Posterior vena cava (tissue), 2 donors: ENCODE data around the gene CDC42SE2. TPM values are rescaled to one million over a fixed set of nuclear protein-coding genes. Genes with fewer than 3 reads are reported as not detected.
"Not testable (repeated sequence)": the region's sequence is repeated elsewhere in the genome, so short reads cannot be mapped to it uniquely, and the experiment has no call there.

Source experiments
- DNase-seq: peaks from one replicate; pipeline ENCODE4 v3.0.0-alpha.2; 2020; ENCODE audit warnings: low spot score
- intact Hi-C, 2 donors: fragments of 100-400 bp; cut with DNase I; formaldehyde crosslinking; loops; one replicate each; pipeline versions ENCODE4 v1.14.1 to v1.14.2; 2022 to 2023
- total RNA-seq, 2 donors: library from RNA; stranded (reverse); fragmentation: NEBNext Ultra II Directional; extraction: Animal tissue kit (Norgen Biotek cat#: 25700); gene quantifications; one replicate each; pipeline ENCODE4 v1.2.1, GENCODE V29; 2021
- donor health status: DM: yes; HTN: yes; CAD: no.
- donor health status: DM: yes; HTN: yes; CAD: no.

The CDC42SE2 gene
- total RNA-seq, 2 donors from 2014 or later = 17.0 to 18.5 TPM

DNA sequence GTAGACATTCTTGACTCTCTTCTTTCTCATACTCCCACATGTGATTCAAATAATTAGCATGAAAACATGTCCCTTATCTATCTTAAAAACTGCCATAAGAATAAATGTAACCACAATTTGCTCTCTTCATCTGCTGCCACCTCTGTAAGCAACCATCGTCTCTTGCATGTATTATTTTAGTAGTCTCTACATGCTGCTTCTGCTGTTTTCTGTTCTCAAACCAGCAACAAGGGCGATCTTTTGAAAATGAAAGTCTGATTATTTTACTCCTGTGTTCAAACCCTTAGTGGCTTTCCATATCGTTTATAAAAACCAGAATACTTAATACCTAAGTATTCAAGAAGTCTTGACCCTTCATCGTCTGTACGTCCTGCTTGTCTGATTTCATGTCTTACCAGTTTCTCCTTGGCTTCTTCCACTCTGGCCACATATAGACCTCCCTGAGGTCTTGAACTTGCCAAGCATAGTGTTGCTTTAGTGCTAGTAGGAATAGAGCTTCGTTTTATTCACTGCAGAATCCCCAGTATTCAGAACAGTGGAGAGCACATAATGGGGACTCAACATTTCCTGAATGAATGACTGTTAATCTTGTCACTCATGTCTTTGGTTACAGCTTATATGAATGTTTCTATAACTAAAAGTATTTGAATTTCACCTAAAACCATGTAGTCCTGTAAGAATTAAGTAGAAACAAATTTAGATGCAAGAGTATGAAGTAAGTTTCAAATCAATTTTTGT, 10.6 kb downstream of the CDC42SE2 start:
- intact Hi-C loops = no loop called here
- DNase-seq = no peak

GRCh38 chr5:131276072-131276471, 12.2 kb downstream of the CDC42SE2 start:
- intact Hi-C loops = no loop called here
- no peak for DNase-seq

DNA sequence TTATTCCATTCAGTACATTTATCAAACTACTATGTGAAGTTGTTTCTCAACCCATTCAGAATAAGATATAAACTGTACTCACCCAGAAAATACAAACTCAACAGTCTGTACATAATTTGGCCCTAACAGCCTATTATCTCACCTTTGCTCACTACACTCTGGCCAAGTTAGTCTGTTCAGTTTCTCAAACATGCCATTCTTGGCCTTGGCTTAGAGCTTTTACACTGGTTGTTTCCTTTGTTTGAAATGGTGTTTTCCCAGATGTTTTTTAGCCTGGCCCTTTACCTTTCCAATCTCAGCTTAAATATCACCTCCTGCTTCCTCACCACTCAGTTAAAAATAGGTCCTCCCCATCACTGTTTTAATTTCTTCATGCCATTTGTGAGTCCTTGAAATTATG, 13.6 kb downstream of the CDC42SE2 start:
- DNase-seq = no peak
- intact Hi-C loops = no loop called here

- intact Hi-C loops = no loop called here
- DNase-seq = no peak
Observed at GRCh38 chr5:131277875-131278740, 14.3 kb downstream of the CDC42SE2 start.

GRCh38 chr5:131278741-131279124, 14.9 kb downstream of the CDC42SE2 start:
- intact Hi-C loops, DNase-seq: not testable (repeated sequence)

- DNase-seq = no peak
- intact Hi-C loops = no loop called here
Observed at GRCh38 chr5:131279204-131279603, 15.4 kb downstream of the CDC42SE2 start.

DNA sequence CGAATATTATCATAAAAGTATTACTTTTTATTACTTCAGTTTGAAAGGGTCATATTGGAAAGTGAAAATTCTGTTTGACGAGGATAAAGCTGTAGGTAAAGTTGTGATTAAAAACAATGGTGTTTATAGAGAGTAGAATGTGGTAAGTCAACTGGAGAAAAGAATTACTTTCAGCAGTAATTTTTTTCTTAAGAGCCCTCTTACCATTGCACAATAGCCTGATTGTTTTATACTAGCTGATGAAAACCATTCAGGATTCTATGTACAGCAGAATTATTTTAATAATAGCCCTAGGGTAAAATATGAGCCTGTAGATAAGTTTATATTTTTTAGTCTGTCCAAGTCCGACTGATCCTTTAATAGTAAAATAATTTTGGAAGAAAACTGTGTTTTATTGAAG, 16.6 kb downstream of the CDC42SE2 start:
- no peak for DNase-seq
- intact Hi-C loops = no loop called here

GRCh38 chr5:131281133-131281867, 17.4 kb downstream of the CDC42SE2 start:
- intact Hi-C loops = no loop called here
- no peak for DNase-seq

DNA sequence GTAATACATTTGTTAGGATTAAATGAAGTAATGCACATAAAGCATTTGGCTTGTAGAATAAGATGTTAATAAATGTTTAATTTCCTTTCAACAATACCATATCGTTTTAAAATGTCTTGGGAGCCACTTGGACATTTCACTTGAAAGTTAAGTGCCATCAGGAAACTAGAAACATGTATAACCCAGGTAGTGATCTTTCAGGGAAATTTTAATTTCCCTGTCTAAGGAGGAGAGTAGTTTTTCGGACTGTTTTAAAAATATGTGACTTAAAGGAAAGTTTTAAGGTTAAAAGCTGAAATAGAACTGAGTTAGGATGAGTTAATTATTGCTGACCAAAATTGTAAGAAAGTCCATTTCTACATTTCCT, 18.0 kb downstream of the CDC42SE2 start:
- DNase-seq = no peak
- intact Hi-C loops = no loop called here

DNA sequence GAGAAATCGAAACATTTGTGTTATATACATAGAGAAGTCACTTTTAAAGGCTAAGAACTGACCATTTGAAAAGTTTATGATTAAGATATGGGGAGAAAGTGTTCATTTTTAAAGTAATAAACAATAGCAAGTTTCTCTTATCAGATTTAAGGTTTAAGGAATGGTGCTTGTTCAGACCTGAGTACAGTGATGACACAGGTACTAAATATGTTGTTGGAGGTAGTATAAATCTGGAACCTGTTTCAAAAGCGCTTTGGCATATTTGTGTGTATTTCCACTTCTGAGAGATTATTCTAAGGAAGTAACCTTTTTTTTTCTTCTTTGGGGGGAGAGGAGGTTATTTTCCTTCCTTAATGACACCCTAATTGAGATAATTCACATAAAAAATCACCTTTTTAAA, 18.4 kb downstream of the CDC42SE2 start:
- DNase-seq = no peak
- intact Hi-C loops = no loop called here

DNA sequence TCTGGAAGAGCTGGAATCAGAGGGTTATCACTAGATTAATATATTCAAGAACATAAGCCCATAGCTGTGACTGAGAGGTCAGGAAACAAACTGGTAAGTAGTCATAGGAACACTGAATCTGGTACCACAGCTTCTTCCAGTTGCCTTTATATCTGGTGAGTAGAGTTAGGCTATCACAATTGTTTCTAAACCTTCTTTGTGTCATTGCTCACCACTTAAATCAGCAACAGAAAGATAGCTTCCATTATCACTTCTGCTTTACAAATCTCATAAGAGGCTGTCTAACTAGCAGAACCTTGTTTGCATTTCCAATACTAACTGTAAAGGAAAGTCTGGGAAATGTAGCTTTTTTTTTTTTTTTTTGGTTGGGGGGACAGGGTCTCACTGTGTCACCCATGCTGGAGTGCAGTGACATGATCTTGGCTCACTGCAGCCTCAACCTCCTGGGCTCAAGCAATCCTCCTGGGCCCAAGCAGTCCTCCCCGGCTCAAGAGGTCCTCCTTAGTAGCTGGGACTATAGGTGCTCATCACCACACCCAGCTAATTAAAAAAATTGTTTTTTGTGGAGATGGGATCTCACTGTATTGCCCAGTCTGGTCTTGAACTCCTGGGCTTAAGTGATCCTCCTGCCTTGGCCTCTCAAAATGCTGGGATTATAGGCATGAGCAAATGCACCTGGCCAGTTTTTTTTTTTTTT, 22.0 kb downstream of the CDC42SE2 start:
- DNase-seq = no peak
- intact Hi-C loops = no loop called here

DNA sequence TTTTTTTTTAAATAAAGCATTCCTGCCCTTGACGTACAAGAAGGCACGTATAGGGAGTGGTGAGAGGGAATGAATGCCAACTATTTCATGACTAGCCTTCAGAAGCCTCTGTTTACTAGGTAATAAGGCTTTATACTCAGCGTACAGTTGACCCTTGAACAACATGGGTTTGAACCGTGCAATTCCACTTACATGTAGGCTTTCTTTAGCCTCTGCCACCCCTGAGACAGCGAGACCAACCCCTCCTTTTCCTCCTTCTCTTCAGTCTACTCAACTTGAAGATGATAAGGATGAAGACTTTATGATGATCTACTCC, 22.5 kb downstream of the CDC42SE2 start:
- intact Hi-C loops = no loop called here
- no peak for DNase-seq

- intact Hi-C loops = no loop called here
- DNase-seq = no peak
Observed at GRCh38 chr5:131288328-131288727, 24.5 kb downstream of the CDC42SE2 start.

GRCh38 chr5:131289738-131290137, 25.9 kb downstream of the CDC42SE2 start:
- DNase-seq = no peak
- intact Hi-C loops = no loop called here

- intact Hi-C loops = no loop called here
- DNase-seq = no peak
Observed at GRCh38 chr5:131296213-131296672, 32.4 kb downstream of the CDC42SE2 start.

GRCh38 chr5:131297886-131298285, 34.0 kb downstream of the CDC42SE2 start:
- no peak for DNase-seq
- intact Hi-C loops = no loop called here

- DNase-seq = no peak
- intact Hi-C loops = no loop called here
Observed at GRCh38 chr5:131299465-131299864, 35.6 kb downstream of the CDC42SE2 start.

GRCh38 chr5:131302506-131302905, 38.7 kb downstream of the CDC42SE2 start:
- intact Hi-C loops = no loop called here
- DNase-seq = no peak

DNA sequence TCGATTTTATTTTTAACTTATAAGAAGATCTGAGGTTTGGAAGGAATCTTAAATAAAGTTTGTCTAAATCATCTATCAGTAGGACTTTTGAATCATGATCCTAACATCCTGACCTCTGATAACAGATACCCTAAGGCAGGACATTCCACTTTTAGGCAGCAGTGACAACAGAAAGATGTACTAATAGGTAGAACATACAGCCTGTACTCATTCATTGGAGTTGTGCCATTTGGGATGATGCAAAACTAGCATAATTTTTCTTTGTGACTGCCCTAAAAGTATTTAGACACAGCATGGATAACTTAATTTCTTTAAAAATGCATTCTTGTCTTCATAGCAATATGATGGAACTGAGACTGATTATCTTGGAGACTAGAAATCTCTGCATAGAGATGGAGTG, 39.7 kb downstream of the CDC42SE2 start:
- no peak for DNase-seq
- intact Hi-C loops = no loop called here

DNA sequence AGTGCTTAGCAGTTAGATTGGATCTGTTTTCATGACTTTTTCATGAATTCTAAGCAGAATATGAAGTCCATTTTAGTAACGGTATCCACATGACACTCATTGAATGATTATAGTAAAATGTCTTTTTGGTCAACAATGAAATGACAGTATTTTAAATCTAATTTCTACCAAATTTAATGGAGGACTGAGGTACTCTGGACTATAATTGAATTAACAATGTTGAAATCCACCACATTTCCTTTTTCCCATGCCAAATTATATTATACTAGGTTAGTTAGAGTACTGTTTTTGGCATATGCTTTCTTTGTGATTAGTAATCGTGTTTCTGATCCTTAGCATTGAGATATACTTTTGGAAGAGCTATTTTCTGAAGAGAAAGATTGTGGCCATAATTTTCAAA, 40.6 kb downstream of the CDC42SE2 start:
- intact Hi-C loops = no loop called here
- DNase-seq = no peak
